ENCODE data around the gene MRNIP.

The MRNIP gene

DNA sequence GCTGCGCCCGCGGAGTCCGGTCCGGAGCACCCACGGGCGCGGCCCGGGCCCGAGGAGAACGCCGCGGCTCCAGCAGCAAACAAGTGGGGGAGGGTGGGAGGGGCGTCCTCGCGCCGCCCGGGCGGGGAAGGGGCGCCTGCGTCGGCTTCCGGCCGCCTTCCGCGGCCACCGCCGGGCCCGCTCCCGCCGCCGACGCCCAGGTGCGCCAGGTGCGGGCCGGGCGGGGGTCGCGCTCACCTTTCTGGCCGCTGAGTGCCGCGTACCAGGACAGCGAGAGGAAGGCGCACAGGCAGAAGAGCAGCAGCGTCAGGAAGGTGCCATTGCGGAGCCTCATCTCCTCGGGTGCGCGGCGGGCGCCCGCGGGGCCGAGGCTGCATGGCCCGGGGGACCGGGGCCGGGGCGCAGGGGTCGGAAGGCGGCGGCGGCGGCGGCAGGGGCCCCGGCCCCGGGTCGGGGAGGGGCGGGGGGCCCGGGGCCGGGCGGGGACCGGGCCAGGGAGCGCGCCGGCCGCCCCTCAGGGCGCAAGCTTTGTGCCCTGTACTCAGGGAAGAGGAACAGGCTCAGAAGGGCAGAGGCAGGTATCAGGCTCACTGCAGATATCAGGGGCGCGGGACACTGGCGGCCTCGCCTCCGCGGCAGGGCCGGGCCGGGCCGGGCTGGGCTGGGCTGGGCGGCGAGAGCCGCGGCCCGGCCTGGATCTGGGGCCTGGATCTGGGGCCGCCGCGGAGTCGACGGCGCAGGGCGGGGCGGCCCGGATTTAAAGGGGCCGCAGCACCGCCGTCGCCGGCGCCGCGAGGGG is 52.2 kb downstream of the MRNIP start, which contains the start of gene MGAT4B:
Gene MGAT4B, minus strand, starts transcription at position 617 of the 799 bp plus-strand sequence. Its CDS starts 283 bp downstream, at position 334.
- DNase-seq (ENCODE audit: low read depth) = peak; percentile 71
- H3K4me3 ChIP-seq (replicated peaks; ENCODE audit: low read depth, low read length) = peak within 1 kb of the TSS; percentile 71
- TF ChIP-seq, protein P1, sequence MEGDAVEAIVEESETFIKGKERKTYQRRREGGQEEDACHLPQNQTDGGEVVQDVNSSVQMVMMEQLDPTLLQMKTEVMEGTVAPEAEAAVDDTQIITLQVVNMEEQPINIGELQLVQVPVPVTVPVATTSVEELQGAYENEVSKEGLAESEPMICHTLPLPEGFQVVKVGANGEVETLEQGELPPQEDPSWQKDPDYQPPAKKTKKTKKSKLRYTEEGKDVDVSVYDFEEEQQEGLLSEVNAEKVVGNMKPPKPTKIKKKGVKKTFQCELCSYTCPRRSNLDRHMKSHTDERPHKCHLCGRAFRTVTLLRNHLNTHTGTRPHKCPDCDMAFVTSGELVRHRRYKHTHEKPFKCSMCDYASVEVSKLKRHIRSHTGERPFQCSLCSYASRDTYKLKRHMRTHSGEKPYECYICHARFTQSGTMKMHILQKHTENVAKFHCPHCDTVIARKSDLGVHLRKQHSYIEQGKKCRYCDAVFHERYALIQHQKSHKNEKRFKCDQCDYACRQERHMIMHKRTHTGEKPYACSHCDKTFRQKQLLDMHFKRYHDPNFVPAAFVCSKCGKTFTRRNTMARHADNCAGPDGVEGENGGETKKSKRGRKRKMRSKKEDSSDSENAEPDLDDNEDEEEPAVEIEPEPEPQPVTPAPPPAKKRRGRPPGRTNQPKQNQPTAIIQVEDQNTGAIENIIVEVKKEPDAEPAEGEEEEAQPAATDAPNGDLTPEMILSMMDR (IDR thresholded peaks at IDR 0.05; ENCODE audit: low read length, missing control alignments) = no peak

DNA sequence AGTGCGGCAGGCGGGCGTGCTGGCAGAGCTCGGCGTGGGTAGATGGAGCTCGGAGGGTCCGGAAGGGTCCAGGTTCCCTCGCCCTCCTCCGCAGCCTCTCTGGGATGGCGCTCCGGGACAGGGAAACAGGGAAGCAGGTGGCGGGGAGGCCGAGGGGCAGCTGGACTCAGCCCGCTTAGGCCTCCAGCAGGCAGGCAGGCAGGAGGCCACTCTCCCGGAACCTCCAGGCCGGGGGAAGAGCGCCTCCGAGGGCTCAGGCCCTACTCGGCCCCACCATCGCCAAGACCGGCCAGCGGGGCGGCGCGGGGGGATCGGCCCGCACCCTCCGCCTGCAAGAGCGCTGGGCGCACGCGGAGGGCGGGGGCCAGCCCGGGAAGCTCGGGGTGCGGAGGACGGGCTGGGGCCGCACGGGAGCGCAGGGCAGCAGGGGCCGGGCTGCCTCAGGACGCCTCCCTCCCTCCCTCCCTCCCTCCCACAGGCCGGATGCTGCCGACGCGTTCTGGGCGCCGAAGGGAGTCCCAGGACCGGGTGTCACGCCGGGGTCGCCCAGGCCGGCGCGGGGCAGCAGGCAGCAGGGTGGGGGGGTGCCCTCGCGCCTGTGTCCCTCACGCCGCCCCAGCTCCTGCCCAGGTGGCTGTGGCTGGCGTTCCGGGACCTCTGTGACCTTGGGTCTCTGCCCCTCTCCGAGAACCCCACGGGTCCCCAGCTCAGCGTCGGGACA is 52.9 kb downstream of the MRNIP start:
- TF ChIP-seq, protein P1 (IDR thresholded peaks at IDR 0.05; ENCODE audit: low read length, missing control alignments) = no peak
- H3K4me3 ChIP-seq (replicated peaks; ENCODE audit: low read depth, low read length) = peak overlapping the region; percentile 71
- DNase-seq (ENCODE audit: low read depth) = no peak

DNA sequence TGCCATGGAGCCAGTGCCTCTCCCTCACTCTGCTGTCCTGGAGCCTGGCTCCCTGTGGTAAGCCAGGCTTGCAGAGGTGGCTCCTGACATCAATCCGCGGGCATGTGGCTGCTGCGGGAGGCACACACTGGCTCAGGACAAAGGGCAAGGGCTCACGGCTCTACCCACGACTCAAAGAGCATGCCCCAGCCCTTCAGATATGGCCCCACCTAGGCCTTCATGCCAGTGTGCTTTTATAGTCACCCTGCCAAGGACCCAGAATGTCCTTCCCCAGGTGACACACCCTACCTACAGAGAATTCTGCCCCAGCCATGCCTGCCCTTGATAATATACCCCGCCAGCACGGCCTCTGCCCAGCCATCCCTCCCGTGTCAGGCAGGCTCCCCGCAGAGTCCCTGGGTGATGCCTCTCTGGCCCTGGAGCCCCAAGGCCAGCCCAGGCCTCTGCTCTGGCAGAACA is 53.5 kb downstream of the MRNIP start:
- DNase-seq (ENCODE audit: low read depth) = no peak
- TF ChIP-seq, protein P1 (IDR thresholded peaks at IDR 0.05; ENCODE audit: low read length, missing control alignments) = no peak
- H3K4me3 ChIP-seq (replicated peaks; ENCODE audit: low read depth, low read length) = peak overlapping the region; percentile 71

DNA sequence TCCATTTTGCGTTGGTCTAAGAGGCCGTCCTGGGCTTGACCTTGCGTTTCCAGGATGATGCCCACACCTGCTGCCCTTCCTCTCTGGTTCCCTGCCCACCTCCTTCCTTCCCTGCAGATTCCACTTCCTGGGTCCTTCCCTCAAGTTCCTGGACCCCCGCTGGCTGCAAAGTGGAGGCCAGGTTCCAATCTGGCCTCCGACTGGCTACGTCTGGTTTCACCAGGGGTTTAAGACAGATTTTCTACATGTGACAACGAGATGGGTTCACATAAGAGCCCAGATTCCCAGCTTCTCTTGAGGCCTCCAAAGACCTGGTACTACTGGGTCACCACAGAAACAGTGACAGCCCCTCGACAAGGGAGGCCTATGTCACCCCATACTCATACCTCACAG is 54.1 kb downstream of the MRNIP start:
- TF ChIP-seq, protein P1 (IDR thresholded peaks at IDR 0.05; ENCODE audit: low read length, missing control alignments) = no peak
- H3K4me3 ChIP-seq (replicated peaks; ENCODE audit: low read depth, low read length) = peak overlapping the region; percentile 71
- no peak for DNase-seq (ENCODE audit: low read depth)

DNA sequence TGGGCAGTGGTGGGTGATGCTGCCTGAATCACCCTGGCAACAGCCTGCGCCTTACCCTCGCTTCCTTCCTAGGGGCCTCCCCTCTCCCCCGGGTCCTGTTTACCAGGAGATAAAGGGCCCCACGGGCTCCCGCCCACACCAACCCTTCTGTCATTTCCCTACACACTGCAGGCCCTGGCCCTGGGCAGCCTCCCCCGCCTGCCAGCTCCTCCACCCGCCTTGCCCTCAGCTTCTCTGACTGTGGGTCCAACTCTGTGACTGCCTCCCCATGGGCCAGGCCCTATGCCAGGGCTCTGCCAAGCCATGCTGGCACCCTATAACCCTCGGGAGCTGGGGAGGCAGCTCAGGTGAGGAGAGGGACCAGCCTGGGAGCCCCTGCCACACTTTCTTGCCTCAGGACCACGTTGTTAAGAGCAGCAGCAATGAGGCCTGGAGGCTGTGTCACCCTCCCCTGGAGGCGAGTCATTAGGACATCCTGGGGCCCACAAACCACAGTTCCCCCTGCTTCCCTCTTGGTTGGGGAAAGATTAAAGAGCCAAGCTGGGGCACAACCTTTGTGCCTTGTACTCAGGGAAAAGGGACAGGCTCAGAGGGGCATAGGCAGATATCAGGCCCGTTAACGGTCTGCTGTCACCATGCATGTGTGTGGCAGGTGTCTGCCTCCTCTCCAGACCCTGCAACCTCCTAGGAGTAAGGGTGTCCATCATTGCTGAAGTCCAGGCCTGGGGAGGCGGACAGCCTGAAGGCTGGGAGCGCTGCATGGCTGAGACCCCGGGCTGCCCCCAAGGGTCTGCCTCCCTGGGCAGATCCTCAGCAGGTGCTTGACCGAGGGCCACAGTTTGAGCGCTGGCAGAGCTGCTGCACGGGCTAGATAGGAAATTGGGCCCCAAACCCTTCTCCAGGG is 54.7 kb downstream of the MRNIP start:
- DNase-seq (ENCODE audit: low read depth) = peak; percentile 39
- peak overlapping the region; percentile 71 for H3K4me3 ChIP-seq (replicated peaks; ENCODE audit: low read depth, low read length)

More for the DNA sequence above, 54.7 kb downstream of the MRNIP start:
- TF ChIP-seq, protein P1 (IDR thresholded peaks at IDR 0.05; ENCODE audit: low read length, missing control alignments) = no peak
